PFSK-1 (cell line): ENCODE results near the gene NRM.

Source experiments
- POLR2AphosphoS5 ChIP-seq: IDR thresholded peaks from 2 replicates; pipeline ENCODE4 v1.6.1; 2012; ENCODE audit warnings: low read depth, mild to moderate bottlenecking, control low read depth, low read length, moderate library complexity
- SIN3A ChIP-seq: IDR thresholded peaks from 2 replicates; pipeline ENCODE4 v1.6.1; 2012; ENCODE audit warnings: mild to moderate bottlenecking, low read length, moderate library complexity, borderline replicate concordance; ENCODE audit not compliant: insufficient read depth
- TAF1 ChIP-seq: IDR thresholded peaks from 2 replicates; pipeline ENCODE4 v1.6.1; 2012; ENCODE audit warnings: low read length, control low read depth, borderline replicate concordance; ENCODE audit not compliant: insufficient read depth
- TF ChIP-seq, protein P1 (sequence below), 2 experiments: IDR thresholded peaks; 2 replicates each; pipeline versions ENCODE4 v1.6.1 to v1.8.0; 2011 to 2012; ENCODE audit warnings: low read depth in 2 of 2, low read length in 2 of 2, control low read depth in 1 of 2, inconsistent platforms in 1 of 2, mild to moderate bottlenecking in 1 of 2, moderate library complexity in 1 of 2; ENCODE audit not compliant: insufficient read depth in 1 of 2

DNA sequence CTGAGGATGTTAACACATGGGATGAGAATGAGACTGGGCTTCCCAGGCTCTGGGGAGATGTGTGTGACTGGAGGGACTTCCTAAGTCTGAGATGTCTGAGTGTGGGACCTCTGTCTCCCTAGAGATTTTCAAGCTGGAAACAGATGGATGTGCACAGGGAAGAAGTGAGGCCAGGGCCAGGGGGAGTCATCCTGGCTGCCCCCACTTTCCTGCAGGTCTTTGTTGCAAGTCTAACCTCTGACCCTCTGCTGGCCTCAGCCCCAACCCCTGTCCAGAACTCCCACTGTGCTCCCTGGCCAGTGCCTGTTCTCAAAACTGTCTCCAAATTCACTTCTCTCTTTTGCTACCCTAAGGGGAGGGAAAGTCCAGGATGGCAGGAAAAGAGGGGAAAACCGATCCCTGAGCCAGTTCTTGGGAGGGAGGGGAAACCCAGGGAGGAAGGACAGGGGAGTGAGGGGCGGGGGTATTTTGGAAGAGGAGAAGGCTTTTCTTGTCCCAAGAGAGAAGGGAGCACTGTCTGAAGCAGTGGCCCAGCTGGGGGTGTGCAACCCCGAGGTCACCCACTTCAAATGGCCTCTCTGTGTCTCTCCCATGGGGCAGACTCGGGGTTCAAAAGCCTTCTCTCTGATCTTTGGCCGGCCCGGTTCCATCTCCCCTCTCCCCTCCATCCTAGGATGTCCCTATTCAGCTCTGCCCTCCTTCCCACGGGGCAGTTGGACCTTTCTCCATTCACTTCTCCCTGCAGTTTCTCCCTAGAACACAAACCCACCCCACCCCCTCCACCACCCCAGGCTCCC is 7.4 kb downstream of the NRM start:
- TF ChIP-seq, protein P1, sequence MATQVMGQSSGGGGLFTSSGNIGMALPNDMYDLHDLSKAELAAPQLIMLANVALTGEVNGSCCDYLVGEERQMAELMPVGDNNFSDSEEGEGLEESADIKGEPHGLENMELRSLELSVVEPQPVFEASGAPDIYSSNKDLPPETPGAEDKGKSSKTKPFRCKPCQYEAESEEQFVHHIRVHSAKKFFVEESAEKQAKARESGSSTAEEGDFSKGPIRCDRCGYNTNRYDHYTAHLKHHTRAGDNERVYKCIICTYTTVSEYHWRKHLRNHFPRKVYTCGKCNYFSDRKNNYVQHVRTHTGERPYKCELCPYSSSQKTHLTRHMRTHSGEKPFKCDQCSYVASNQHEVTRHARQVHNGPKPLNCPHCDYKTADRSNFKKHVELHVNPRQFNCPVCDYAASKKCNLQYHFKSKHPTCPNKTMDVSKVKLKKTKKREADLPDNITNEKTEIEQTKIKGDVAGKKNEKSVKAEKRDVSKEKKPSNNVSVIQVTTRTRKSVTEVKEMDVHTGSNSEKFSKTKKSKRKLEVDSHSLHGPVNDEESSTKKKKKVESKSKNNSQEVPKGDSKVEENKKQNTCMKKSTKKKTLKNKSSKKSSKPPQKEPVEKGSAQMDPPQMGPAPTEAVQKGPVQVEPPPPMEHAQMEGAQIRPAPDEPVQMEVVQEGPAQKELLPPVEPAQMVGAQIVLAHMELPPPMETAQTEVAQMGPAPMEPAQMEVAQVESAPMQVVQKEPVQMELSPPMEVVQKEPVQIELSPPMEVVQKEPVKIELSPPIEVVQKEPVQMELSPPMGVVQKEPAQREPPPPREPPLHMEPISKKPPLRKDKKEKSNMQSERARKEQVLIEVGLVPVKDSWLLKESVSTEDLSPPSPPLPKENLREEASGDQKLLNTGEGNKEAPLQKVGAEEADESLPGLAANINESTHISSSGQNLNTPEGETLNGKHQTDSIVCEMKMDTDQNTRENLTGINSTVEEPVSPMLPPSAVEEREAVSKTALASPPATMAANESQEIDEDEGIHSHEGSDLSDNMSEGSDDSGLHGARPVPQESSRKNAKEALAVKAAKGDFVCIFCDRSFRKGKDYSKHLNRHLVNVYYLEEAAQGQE (IDR thresholded peaks at IDR 0.05; ENCODE audit: insufficient read depth in 1 of 2, low read depth in 2 of 2, low read length in 2 of 2) = no peak
- TF ChIP-seq POLR2AphosphoS5 (no peak; the same call in 1 of the 2 replicates), TAF1 (no peak), SIN3A (no peak)
